Neural cell (in vitro differentiated cells): Measurements from ENCODE around the gene PDZRN3. TPM values are rescaled to one million over a fixed set of nuclear protein-coding genes. Genes with fewer than 3 reads are reported as not detected.

Experiments used
- H2AFZ ChIP-seq: fragments of 200-600, 300-800 bp; sonication (generic), shearing (Covaris generic); 2 replicates; pipeline ENCODE4 v1.6.0; 2014; ENCODE audit warnings: low read depth, mild to moderate bottlenecking, antibody characterized with exemption, low read length, moderate library complexity
- H3F3A ChIP-seq: fragments of 200-600 bp; shearing (Covaris generic); 2 replicates; pipeline ENCODE4 v1.6.1; 2016; ENCODE audit warnings: mild to moderate bottlenecking, moderate library complexity, mixed read lengths, antibody characterized with exemption, low read length; ENCODE audit not compliant: insufficient read depth, poor library complexity, severe bottlenecking
- H3K27ac ChIP-seq: fragments of 200-600, 300-800 bp; sonication (generic), shearing (Covaris generic); 2 replicates; pipeline ENCODE4 v1.5.1; 2014; ENCODE audit warnings: mild to moderate bottlenecking, low read length, moderate library complexity
- H3K27me3 ChIP-seq: fragments of 300-800, 200-600 bp; sonication (generic), shearing (Covaris generic); 2 replicates; pipeline ENCODE4 v1.6.0; 2014; ENCODE audit warnings: mild to moderate bottlenecking, low read depth, low read length, moderate library complexity; ENCODE audit not compliant: insufficient read depth
- H3K36me3 ChIP-seq: fragments of 300-800, 200-600 bp; sonication (generic), shearing (Covaris generic); 2 replicates; pipeline ENCODE4 v1.5.1; 2014; ENCODE audit warnings: mild to moderate bottlenecking, antibody characterized with exemption, low read length, moderate library complexity; ENCODE audit not compliant: insufficient read depth
- H3K4me2 ChIP-seq: fragments of 300-800, 200-600 bp; sonication (generic), shearing (Covaris generic); 2 replicates; pipeline ENCODE4 v1.6.0; 2014; ENCODE audit warnings: mild to moderate bottlenecking, low read length
- H3K4me3 ChIP-seq: fragments of 300-800, 200-600 bp; sonication (generic), shearing (Covaris generic); 2 replicates; pipeline ENCODE4 v1.5.1; 2014; ENCODE audit warnings: mild to moderate bottlenecking, low read length, moderate library complexity
- H3K79me2 ChIP-seq: fragments of 200-600 bp; shearing (Covaris generic); replicated peaks from 2 replicates; pipeline ENCODE4 v1.6.0; 2014; ENCODE audit warnings: mild to moderate bottlenecking, low read length, moderate library complexity; ENCODE audit not compliant: insufficient read depth
- H3K9ac ChIP-seq: fragments of 300-800, 200-600 bp; sonication (generic), shearing (Covaris generic); 2 replicates; pipeline ENCODE4 v1.6.1; 2016; ENCODE audit warnings: mild to moderate bottlenecking, low read length, mixed read lengths
- H3K9me2 ChIP-seq: fragments of 200-600 bp; shearing (Covaris generic); 2 replicates; pipeline ENCODE4 v1.6.1; 2016; ENCODE audit warnings: mild to moderate bottlenecking, low read length, mixed read lengths; ENCODE audit not compliant: insufficient read depth
- H3K9me3 ChIP-seq: fragments of 200-600, 300-800 bp; sonication (generic), shearing (Covaris generic); 2 replicates; pipeline ENCODE4 v1.6.1; 2016; ENCODE audit warnings: mild to moderate bottlenecking, mixed run types, low read length, moderate library complexity, mixed read lengths
- H4K20me1 ChIP-seq: fragments of 200-600 bp; shearing (Covaris generic); 2 replicates; pipeline ENCODE4 v1.6.1; 2016; ENCODE audit warnings: mild to moderate bottlenecking, mixed run types; ENCODE audit not compliant: insufficient read depth
- EP300 ChIP-seq: fragments of 450-650 bp; conservative IDR thresholded peaks from 2 replicates; pipeline ENCODE4 v1.6.1; 2014; ENCODE audit warnings: antibody characterized with exemption, mild to moderate bottlenecking, moderate library complexity; ENCODE audit not compliant: poor library complexity, severe bottlenecking
- EZH2 ChIP-seq: fragments of 200-600, 300-800 bp; shearing (Covaris generic), sonication (generic); IDR thresholded peaks from 2 replicates; pipeline ENCODE4 v1.6.1; 2014; ENCODE audit warnings: antibody characterized with exemption, low read length, borderline replicate concordance, mild to moderate bottlenecking; ENCODE audit not compliant: insufficient read depth, poor library complexity, severe bottlenecking
- MXI1 ChIP-seq: fragments of 450-650 bp; conservative IDR thresholded peaks from 2 replicates; pipeline ENCODE4 v1.6.1; 2014; ENCODE audit warnings: antibody characterized with exemption, mild to moderate bottlenecking; ENCODE audit not compliant: poor library complexity, severe bottlenecking
- POLR2AphosphoS5 ChIP-seq: IDR thresholded peaks from 2 replicates; pipeline ENCODE4 v1.6.1; 2012
- RAD21 ChIP-seq: fragments of 450-650 bp; conservative IDR thresholded peaks from 2 replicates; pipeline ENCODE4 v1.6.1; 2014; ENCODE audit warnings: antibody characterized with exemption, mild to moderate bottlenecking, moderate library complexity
- SMC3 ChIP-seq: fragments of 450-650 bp; conservative IDR thresholded peaks from 2 replicates; pipeline ENCODE4 v1.6.1; 2014; ENCODE audit warnings: antibody characterized with exemption, mild to moderate bottlenecking, moderate library complexity; ENCODE audit not compliant: poor library complexity
- TAF1 ChIP-seq: IDR thresholded peaks from 2 replicates; pipeline ENCODE4 v1.6.1; 2012; ENCODE audit warnings: low read depth
- polyA plus RNA-seq: library from polyadenylated mRNA; depleted of rRNA; stranded (reverse); fragments of >200 nt; gene quantifications from 2 replicates; pipeline ENCODE4 v1.2.3, GENCODE V29; 2014
- TF ChIP-seq, protein P1 (sequence below): IDR thresholded peaks from 2 replicates; pipeline ENCODE4 v1.6.1; 2012; ENCODE audit warnings: borderline replicate concordance
- TF ChIP-seq, protein P2 (sequence below): fragments of 450-650 bp; IDR thresholded peaks from 2 replicates; pipeline ENCODE4 v1.5.1; 2014; ENCODE audit warnings: antibody characterized with exemption, mild to moderate bottlenecking, moderate library complexity; ENCODE audit not compliant: poor library complexity, severe bottlenecking

The PDZRN3 gene
- polyA plus RNA-seq, 1 donor from 2014 or later: 1.1 TPM

DNA sequence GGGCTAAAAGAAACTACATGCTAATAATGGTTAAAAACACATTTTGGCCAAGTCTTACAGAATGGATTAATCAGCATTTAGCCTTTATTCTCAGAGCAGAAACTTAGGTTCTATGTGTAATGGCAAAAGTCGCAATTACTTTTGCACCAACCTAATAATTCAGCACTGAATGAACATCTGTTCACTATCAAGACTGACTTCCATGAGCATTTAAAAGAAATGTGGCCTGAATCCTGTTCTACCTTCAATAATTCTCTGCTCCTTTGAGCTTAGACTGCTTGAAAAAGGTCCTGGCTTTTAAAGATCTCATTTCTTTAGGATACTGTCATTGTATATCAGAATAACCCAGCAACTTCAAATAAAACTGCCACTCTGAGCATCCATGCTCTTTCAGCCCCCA is 145.9 kb downstream of the PDZRN3 start:
- Histone ChIP-seq H3K9me3 (no peaks in the 10 kb centered on the region), H3F3A (no peaks in the 10 kb centered on the region), H3K4me3 (no peak overlapping the region), H3K4me2 (no peak overlapping the region), H3K36me3 (no peaks in the 10 kb centered on the region), H3K27ac (no peak overlapping the region), H2AFZ (no peak overlapping the region), H3K79me2 (no peaks in the 10 kb centered on the region), H3K9me2 (no peaks in the 10 kb centered on the region), H3K27me3 (no peaks in the 10 kb centered on the region), H3K9ac (no peak overlapping the region), H4K20me1 (no peaks in the 10 kb centered on the region)
- TF ChIP-seq EZH2: no peak

DNA sequence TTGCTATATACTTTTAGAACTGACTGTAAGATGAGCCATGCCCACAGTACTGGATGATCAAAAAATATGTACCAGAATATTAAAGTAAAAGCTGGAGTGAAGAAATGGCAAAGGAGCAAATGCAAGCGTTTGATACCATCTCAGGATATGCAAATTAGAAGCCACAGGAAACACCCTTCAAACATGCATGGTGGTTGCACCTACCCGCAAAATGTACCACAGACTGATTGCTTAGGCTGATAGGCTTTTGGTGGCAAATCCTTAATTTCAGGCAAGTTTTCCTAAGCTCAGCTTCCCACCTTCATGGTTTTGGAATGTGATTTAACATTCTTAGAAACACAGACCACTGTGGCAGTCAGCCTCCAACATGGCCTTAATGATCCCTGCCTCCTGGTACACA is 149.0 kb downstream of the PDZRN3 start:
- H3K27ac ChIP-seq: no peak overlapping the region
- H3K36me3 ChIP-seq: no peaks in the 10 kb centered on the region
- no peaks in the 10 kb centered on the region for H3K9me2 ChIP-seq
- no peak overlapping the region for H3K4me2 ChIP-seq
- TF ChIP-seq RAD21 (no peak), EZH2 (no peak), SMC3 (no peak), TAF1 (no peak), MXI1 (no peak), EP300 (no peak), POLR2AphosphoS5 (no peak)
- TF ChIP-seq, protein P1, sequence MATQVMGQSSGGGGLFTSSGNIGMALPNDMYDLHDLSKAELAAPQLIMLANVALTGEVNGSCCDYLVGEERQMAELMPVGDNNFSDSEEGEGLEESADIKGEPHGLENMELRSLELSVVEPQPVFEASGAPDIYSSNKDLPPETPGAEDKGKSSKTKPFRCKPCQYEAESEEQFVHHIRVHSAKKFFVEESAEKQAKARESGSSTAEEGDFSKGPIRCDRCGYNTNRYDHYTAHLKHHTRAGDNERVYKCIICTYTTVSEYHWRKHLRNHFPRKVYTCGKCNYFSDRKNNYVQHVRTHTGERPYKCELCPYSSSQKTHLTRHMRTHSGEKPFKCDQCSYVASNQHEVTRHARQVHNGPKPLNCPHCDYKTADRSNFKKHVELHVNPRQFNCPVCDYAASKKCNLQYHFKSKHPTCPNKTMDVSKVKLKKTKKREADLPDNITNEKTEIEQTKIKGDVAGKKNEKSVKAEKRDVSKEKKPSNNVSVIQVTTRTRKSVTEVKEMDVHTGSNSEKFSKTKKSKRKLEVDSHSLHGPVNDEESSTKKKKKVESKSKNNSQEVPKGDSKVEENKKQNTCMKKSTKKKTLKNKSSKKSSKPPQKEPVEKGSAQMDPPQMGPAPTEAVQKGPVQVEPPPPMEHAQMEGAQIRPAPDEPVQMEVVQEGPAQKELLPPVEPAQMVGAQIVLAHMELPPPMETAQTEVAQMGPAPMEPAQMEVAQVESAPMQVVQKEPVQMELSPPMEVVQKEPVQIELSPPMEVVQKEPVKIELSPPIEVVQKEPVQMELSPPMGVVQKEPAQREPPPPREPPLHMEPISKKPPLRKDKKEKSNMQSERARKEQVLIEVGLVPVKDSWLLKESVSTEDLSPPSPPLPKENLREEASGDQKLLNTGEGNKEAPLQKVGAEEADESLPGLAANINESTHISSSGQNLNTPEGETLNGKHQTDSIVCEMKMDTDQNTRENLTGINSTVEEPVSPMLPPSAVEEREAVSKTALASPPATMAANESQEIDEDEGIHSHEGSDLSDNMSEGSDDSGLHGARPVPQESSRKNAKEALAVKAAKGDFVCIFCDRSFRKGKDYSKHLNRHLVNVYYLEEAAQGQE: no peak
- TF ChIP-seq, protein P2, sequence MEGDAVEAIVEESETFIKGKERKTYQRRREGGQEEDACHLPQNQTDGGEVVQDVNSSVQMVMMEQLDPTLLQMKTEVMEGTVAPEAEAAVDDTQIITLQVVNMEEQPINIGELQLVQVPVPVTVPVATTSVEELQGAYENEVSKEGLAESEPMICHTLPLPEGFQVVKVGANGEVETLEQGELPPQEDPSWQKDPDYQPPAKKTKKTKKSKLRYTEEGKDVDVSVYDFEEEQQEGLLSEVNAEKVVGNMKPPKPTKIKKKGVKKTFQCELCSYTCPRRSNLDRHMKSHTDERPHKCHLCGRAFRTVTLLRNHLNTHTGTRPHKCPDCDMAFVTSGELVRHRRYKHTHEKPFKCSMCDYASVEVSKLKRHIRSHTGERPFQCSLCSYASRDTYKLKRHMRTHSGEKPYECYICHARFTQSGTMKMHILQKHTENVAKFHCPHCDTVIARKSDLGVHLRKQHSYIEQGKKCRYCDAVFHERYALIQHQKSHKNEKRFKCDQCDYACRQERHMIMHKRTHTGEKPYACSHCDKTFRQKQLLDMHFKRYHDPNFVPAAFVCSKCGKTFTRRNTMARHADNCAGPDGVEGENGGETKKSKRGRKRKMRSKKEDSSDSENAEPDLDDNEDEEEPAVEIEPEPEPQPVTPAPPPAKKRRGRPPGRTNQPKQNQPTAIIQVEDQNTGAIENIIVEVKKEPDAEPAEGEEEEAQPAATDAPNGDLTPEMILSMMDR: no peak
- no peaks in the 10 kb centered on the region for H4K20me1 ChIP-seq
- H3K79me2 ChIP-seq: no peaks in the 10 kb centered on the region
- no peaks in the 10 kb centered on the region for H3K9me3 ChIP-seq
- no peaks in the 10 kb centered on the region for H3K27me3 ChIP-seq
- H3F3A ChIP-seq: no peaks in the 10 kb centered on the region
- no peak overlapping the region for H3K4me3 ChIP-seq
- no peak overlapping the region for H3K9ac ChIP-seq
- no peak overlapping the region for H2AFZ ChIP-seq

GRCh38 chr3:73475175-73475574 is 149.6 kb downstream of the PDZRN3 start:
- Histone ChIP-seq H3K36me3 (no peaks in the 10 kb centered on the region), H3K4me2 (no peak overlapping the region), H3K27ac (no peak overlapping the region), H3K9me2 (no peaks in the 10 kb centered on the region), H3K9ac (no peak overlapping the region), H4K20me1 (no peaks in the 10 kb centered on the region), H3K9me3 (no peaks in the 10 kb centered on the region), H3K27me3 (no peaks in the 10 kb centered on the region), H3K4me3 (no peak overlapping the region), H3K79me2 (no peaks in the 10 kb centered on the region), H3F3A (no peaks in the 10 kb centered on the region), H2AFZ (no peak overlapping the region)
- TF ChIP-seq MXI1: no peak
- TF ChIP-seq, protein P1: no peak
